IMR-90 (cell line): ENCODE results near the gene CTIF. TPM values are rescaled to one million over a fixed set of nuclear protein-coding genes. Genes with fewer than 3 reads are reported as not detected.

Experiments used
- ATAC-seq: fragments of 200-7000 bp; cut with Tn5 transposase; 2 replicates; pipeline ENCODE4 v1.9.1; 2020; ENCODE audit warnings: low read depth, mild to moderate bottlenecking, moderate library complexity
- BruUV-seq: library from RNA; stranded (reverse); fragments of 400-500 nt; replicated peaks from 2 replicates; lab custom pipeline; 2021; lab: Mats Ljungman, UMichigan
- CTCF ChIA-PET: fragments of 300-600 bp; formaldehyde crosslinking; extraction: SDS; loops from one replicate; lab custom pipeline; 2021; ENCODE audit warnings: antibody characterized with exemption; lab: Yijun Ruan, JAX
- POLR2A ChIA-PET: fragments of 300-600 bp; sonication (Branson Sonifier 250); formaldehyde crosslinking; loops from one replicate; lab custom pipeline; 2022; ENCODE audit warnings: antibody characterized with exemption; ENCODE audit not compliant: unreplicated experiment; lab: Charles Lee
- DNase-seq: peaks from one replicate; pipeline ENCODE4 v3.0.0; 2013
- H2AFZ ChIP-seq: replicated peaks from 2 replicates; pipeline ENCODE3; 2013; ENCODE audit warnings: low read length, mild to moderate bottlenecking; ENCODE audit not compliant: poor library complexity
- H2AK5ac ChIP-seq: 2 replicates; pipeline ENCODE4 v1.6.1; 2013; ENCODE audit warnings: low read depth, low read length, inconsistent platforms
- H2AK9ac ChIP-seq: replicated peaks from 2 replicates; pipeline ENCODE3; 2013; ENCODE audit warnings: mild to moderate bottlenecking, low read depth, low read length, moderate library complexity; ENCODE audit not compliant: poor library complexity
- H2BK120ac ChIP-seq: 2 replicates; pipeline ENCODE4 v1.6.1; 2013; ENCODE audit warnings: low read depth, low read length, inconsistent platforms
- H2BK15ac ChIP-seq: 3 replicates; pipeline ENCODE4 v1.6.1; 2013; ENCODE audit warnings: low read depth, low read length, inconsistent platforms
- H2BK20ac ChIP-seq: 2 replicates; pipeline ENCODE4 v1.6.1; 2013; ENCODE audit warnings: low read depth, mild to moderate bottlenecking, inconsistent platforms, low read length, moderate library complexity
- H2BK5ac ChIP-seq: 2 replicates; pipeline ENCODE4 v1.6.1; 2013; ENCODE audit warnings: mild to moderate bottlenecking, low read depth, low read length, inconsistent platforms; ENCODE audit not compliant: poor library complexity, severe bottlenecking
- H3K14ac ChIP-seq: replicated peaks from 2 replicates; pipeline ENCODE4 v1.6.1; 2013; ENCODE audit warnings: low read depth, low read length, inconsistent platforms
- H3K18ac ChIP-seq: 2 replicates; pipeline ENCODE4 v1.6.1; 2013; ENCODE audit warnings: low read depth, low read length, control low read depth
- H3K23ac ChIP-seq: 2 replicates; pipeline ENCODE4 v1.6.1; 2013; ENCODE audit warnings: low read depth, low read length, inconsistent platforms
- H3K27ac ChIP-seq: 2 replicates; pipeline ENCODE4 v1.5.1; 2013; ENCODE audit warnings: mild to moderate bottlenecking, control low read depth, low read length; ENCODE audit not compliant: insufficient read depth
- H3K27me3 ChIP-seq: 2 replicates; pipeline ENCODE4 v1.6.1; 2013; ENCODE audit warnings: low read length; ENCODE audit not compliant: control insufficient read depth, insufficient read depth
- H3K36me3 ChIP-seq: 2 replicates; pipeline ENCODE4 v1.6.1; 2013; ENCODE audit warnings: low read length, mixed read lengths; ENCODE audit not compliant: control insufficient read depth, insufficient read depth
- H3K4ac ChIP-seq: 2 replicates; pipeline ENCODE4 v1.6.1; 2013; ENCODE audit warnings: low read depth, low read length, inconsistent platforms
- H3K4me1 ChIP-seq: 2 replicates; pipeline ENCODE4 v1.6.1; 2013; ENCODE audit warnings: low read length, mixed read lengths; ENCODE audit not compliant: control insufficient read depth, insufficient read depth
- H3K4me2 ChIP-seq: 2 replicates; pipeline ENCODE4 v1.6.1; 2013; ENCODE audit warnings: low read depth, mild to moderate bottlenecking, control low read depth, low read length, moderate library complexity
- H3K4me3 ChIP-seq: 2 replicates; pipeline ENCODE4 v1.5.1; 2013; ENCODE audit warnings: low read depth, mild to moderate bottlenecking, control low read depth, low read length, moderate library complexity; ENCODE audit not compliant: insufficient read depth
- H3K56ac ChIP-seq: 2 replicates; pipeline ENCODE4 v1.6.1; 2013; ENCODE audit warnings: low read length, inconsistent platforms; ENCODE audit not compliant: insufficient read depth; ENCODE audit errors: extremely low read depth
- H3K79me1 ChIP-seq, 2 experiments: 2 replicates each; pipeline ENCODE4 v1.6.1; 2013; ENCODE audit warnings: low read length in 2 of 2, inconsistent platforms in 1 of 2, low read depth in 1 of 2
- H3K9ac ChIP-seq: 2 replicates; pipeline ENCODE4 v1.6.1; 2013; ENCODE audit warnings: low read depth, low read length, control low read depth
- H3K9me1 ChIP-seq: 2 replicates; pipeline ENCODE4 v1.6.1; 2013; ENCODE audit warnings: low read length, inconsistent platforms; ENCODE audit not compliant: insufficient read depth
- H3K9me3 ChIP-seq: 2 replicates; pipeline ENCODE4 v1.6.1; 2013; ENCODE audit warnings: low read length; ENCODE audit not compliant: control insufficient read depth, insufficient read depth
- H4K20me1 ChIP-seq: 2 replicates; pipeline ENCODE4 v1.6.1; 2013; ENCODE audit warnings: low read length, inconsistent platforms; ENCODE audit not compliant: insufficient read depth
- H4K5ac ChIP-seq: 2 replicates; pipeline ENCODE4 v1.6.1; 2013; ENCODE audit warnings: mild to moderate bottlenecking, low read depth, low read length, control low read depth
- H4K8ac ChIP-seq, 2 experiments: 2 replicates each; pipeline ENCODE4 v1.6.1; 2013; ENCODE audit warnings: low read depth in 2 of 2, low read length in 2 of 2, control low read depth in 1 of 2, inconsistent platforms in 1 of 2
- H4K91ac ChIP-seq: 2 replicates; pipeline ENCODE4 v1.6.1; 2013; ENCODE audit warnings: low read depth, low read length, inconsistent platforms; ENCODE audit not compliant: insufficient read depth
- BHLHE40 ChIP-seq: fragments of 150-350 bp; IDR thresholded peaks from 2 replicates; pipeline ENCODE4 v1.6.1; 2016; ENCODE audit warnings: mild to moderate bottlenecking, low read depth, low read length
- CEBPB ChIP-seq: IDR thresholded peaks from 2 replicates; pipeline ENCODE4 v1.6.1; 2012; ENCODE audit warnings: low read depth, low read length, improper control_type of control experiment
- CHD1 ChIP-seq: IDR thresholded peaks from 2 replicates; pipeline ENCODE4 v1.6.1; 2012; ENCODE audit warnings: low read depth, low read length, improper control_type of control experiment
- CTCF ChIP-seq: conservative IDR thresholded peaks from 2 replicates; pipeline ENCODE4 v1.5.1; 2012; ENCODE audit warnings: mild to moderate bottlenecking, low read depth, low read length, improper control_type of control experiment
- ELK1 ChIP-seq: fragments of 150-350 bp; IDR thresholded peaks from 2 replicates; pipeline ENCODE4 v1.6.1; 2016; ENCODE audit warnings: low read depth, mild to moderate bottlenecking, low read length, moderate library complexity, borderline replicate concordance
- FOS ChIP-seq: fragments of 150-350 bp; IDR thresholded peaks from 2 replicates; pipeline ENCODE4 v1.6.1; 2016; ENCODE audit warnings: low read depth, low read length
- MAFK ChIP-seq: IDR thresholded peaks from 2 replicates; pipeline ENCODE4 v1.6.1; 2012; ENCODE audit warnings: low read depth, low read length, improper control_type of control experiment
- MAZ ChIP-seq: IDR thresholded peaks from 2 replicates; pipeline ENCODE4 v1.6.1; 2012; ENCODE audit warnings: low read depth, mild to moderate bottlenecking, low read length, improper control_type of control experiment, moderate library complexity, borderline replicate concordance
- MXI1 ChIP-seq: IDR thresholded peaks from 2 replicates; pipeline ENCODE4 v1.6.1; 2012; ENCODE audit warnings: low read depth, mild to moderate bottlenecking, low read length, moderate library complexity, borderline replicate concordance
- NFE2L2 ChIP-seq: fragments of 150-350 bp; IDR thresholded peaks from 2 replicates; pipeline ENCODE4 v1.6.1; 2016; ENCODE audit warnings: low read depth, mild to moderate bottlenecking, low read length
- POLR2A ChIP-seq: IDR thresholded peaks from 2 replicates; pipeline ENCODE4 v1.6.1; 2012; ENCODE audit warnings: mild to moderate bottlenecking, low read depth, low read length
- RCOR1 ChIP-seq: IDR thresholded peaks from 2 replicates; pipeline ENCODE4 v1.6.1; 2012; ENCODE audit warnings: mild to moderate bottlenecking, low read length, improper control_type of control experiment; ENCODE audit not compliant: insufficient replicate concordance
- SMC3 ChIP-seq: fragments of 150-350 bp; IDR thresholded peaks from 2 replicates; pipeline ENCODE4 v1.6.1; 2016; ENCODE audit warnings: low read depth, mild to moderate bottlenecking, antibody characterized with exemption, low read length, moderate library complexity
- USF2 ChIP-seq: fragments of 150-350 bp; IDR thresholded peaks from 2 replicates; pipeline ENCODE4 v1.6.1; 2017; ENCODE audit warnings: mild to moderate bottlenecking, antibody characterized with exemption, low read length, low read depth
- WGBS, 2 experiments: methylation state at CpG; one replicate each; pipeline versions ENCODE4 v1.1.5 to v1.1.7; 2013; ENCODE audit warnings: missing lambda C conversion rate in 2 of 2; ENCODE audit not compliant: insufficient read length in 1 of 2; ENCODE audit errors: extremely low coverage in 2 of 2; 5-methylcytosine and 5-hydroxymethylcytosine counted together
- dilution Hi-C: fragments of 300-500 bp; cut with HindIII; formaldehyde crosslinking; loops from one replicate; pipeline ENCODE4 v1.14.3; 2018; ENCODE audit warnings: low sequenced_read_pairs; ENCODE audit not compliant: unreplicated experiment
- in situ Hi-C: fragments of 300-500 bp; cut with MboI; formaldehyde crosslinking; loops from 3 replicates; pipeline ENCODE4 v1.14.3; 2019; ENCODE audit warnings: low sequenced_read_pairs, inconsistent platforms, mixed read lengths
- intact Hi-C: fragments of 100-400 bp; cut with micrococcal nuclease; formaldehyde crosslinking; loops from 2 replicates; pipeline ENCODE4 v1.10.0; 2022
- polyA plus RNA-seq, 3 experiments: library from polyadenylated mRNA; depleted of rRNA; stranded (reverse); fragments of >200 nt; gene quantifications; 2 replicates each; pipeline ENCODE4 v1.2.3, GENCODE V29; 2012; ENCODE audit warnings: low replicate concordance in 1 of 3
- total RNA-seq: library from RNA; depleted of rRNA; stranded (reverse); fragments of >200 nt; gene quantifications from 2 replicates; pipeline ENCODE4 v1.2.3, GENCODE V29; 2012

The CTIF gene
- total and polyA plus RNA-seq, 2 of the 4 experiments (the other 2 are of a cell fraction): 25.1 to 57.0 TPM

GRCh38 chr18:48609114-48609513 lies 70.3 kb downstream of the CTIF start:
- Histone ChIP-seq H4K20me1 (peaks cover 97% of the 10 kb centered on the region), H3K4me3 (no peak overlapping the region), H3K9me1 (peaks cover 75% of the 10 kb centered on the region), H3K27me3 (no peaks in the 10 kb centered on the region), H2BK120ac (no peak overlapping the region), H3K4me2 (no peak overlapping the region), H4K8ac (no peak overlapping the region), H4K5ac (no peak overlapping the region), H2BK15ac (no peak overlapping the region), H3K4me1 (peaks cover 31% of the 10 kb centered on the region), H2AK5ac (no peak overlapping the region), H3K18ac (no peak overlapping the region), H3K27ac (no peak overlapping the region), H2AK9ac (no peak overlapping the region), H3K79me1 (peaks cover 63 to 100% of the 10 kb centered on the region in 2 experiments), H3K23ac (0 out of 2 replicates have a peak overlapping the region, but pooled peaks have one; percentile 38), H4K91ac (no peak overlapping the region), H3K9me3 (no peaks in the 10 kb centered on the region), H2BK5ac (no peak overlapping the region), H3K4ac (no peak overlapping the region; the same call in 1 of the 2 replicates), H3K36me3 (no peaks in the 10 kb centered on the region), H3K56ac (no peak overlapping the region), H2BK20ac (no peak overlapping the region), H3K14ac (no peak overlapping the region), H3K9ac (no peak overlapping the region), H2AFZ (no peak overlapping the region)
- no peak for ATAC-seq
- dilution Hi-C loops: no loop called here
- no peak for DNase-seq
- intact Hi-C loops: loop anchor here (10.0 kb wide), 1 partner anchor 56 kb away; no protein-coding TSS in a partner anchor
- in situ Hi-C loops: no loop called here
- CTCF ChIA-PET: interaction anchor here (0.6 kb wide), 1 partner anchor 42 kb away, joined by 4 read pairs; no protein-coding TSS in a partner anchor
- TF ChIP-seq RCOR1 (no peak), POLR2A (no peak), CTCF (no peak), MXI1 (no peak), FOS (no peak), CEBPB (no peak), BHLHE40 (no peak), USF2 (no peak), SMC3 (no peak), CHD1 (no peak), MAFK (no peak), NFE2L2 (no peak), MAZ (no peak), ELK1 (no peak)
- 83% methylated on average over 1 of the region's 3 CpGs; no CpG with 5 or more reads in 1 of the 2 experiments for WGBS, 2 experiments
- BruUV-seq: no TSS peak
- POLR2A ChIA-PET: no interaction called here
